ENCODE data around the gene TAL1.

Gene TAL1

DNA sequence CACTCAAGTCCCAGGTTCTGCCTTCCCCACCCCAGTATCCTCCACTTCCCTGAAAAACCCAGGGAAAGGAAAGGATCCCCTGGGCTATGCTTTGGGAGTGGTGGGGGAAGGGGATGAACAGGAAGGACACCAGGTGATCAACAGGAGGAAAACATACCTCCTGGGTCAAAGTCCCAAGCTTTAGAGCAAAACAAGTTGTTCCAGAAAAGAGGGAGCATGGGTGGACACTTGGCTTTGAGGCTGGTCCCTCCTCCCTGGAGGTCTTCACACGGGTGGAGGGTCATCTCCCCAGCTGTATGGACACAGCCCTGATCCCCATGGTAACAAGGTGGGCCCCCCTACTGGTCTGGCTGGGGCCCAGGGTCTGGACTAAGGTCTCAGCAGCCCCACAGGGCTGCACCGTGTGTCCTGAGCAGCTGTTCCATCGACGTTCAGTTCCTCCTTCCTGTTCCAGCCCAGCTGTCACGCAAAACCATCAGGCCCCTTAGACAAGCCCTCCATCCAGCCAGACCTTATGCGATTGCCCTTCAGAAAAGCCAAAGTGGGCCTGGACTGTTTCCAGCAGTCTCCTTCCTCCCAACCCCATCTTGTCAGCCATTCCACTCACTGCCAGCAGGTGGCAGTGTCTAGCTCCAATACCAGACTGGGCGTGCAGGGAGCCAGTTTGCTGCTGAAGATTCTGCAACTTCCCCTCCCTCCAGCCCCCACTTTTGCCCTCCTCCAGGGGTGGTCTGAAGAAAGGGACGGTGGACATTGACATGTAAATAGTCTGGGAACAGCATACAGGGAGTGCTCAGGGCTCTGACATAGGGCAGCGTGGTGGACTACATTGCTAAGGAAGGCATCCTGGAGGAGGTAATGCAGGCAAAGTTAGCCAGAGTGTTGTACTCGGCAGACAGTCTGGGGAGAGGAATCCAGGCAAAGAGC is 39.3 kb downstream of the TAL1 start:
- ATAC-seq = peak; percentile 85
- no peak for TF ChIP-seq GLIS3 (CRISPR knock-in tag; IDR thresholded peaks at IDR 0.05)

DNA sequence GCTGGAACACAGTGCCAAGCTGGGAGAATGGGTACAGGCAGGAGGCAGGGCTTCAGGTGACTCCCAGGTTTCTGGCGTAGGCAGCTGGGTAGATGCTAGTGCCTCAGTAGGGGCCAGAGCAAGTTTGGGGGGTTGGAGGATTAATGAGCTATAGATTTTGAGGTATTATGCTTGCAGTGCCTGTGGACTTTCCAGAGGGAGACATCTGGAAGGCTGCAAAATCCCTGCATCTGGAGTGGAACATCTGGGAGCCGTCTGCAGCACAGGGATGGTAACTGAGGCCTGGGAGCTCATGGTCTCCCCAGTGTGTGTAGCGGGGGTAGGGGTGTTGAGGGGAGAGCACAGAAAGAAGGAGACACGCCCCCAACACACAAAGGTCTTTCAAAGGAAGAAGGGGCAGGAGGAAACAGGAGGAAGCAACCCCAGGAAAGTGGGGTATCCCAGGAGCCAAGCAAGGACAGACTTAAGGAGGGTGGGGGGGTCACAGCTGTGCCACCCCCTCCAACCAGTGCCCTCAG is 40.0 kb downstream of the TAL1 start:
- no peak for ATAC-seq

DNA sequence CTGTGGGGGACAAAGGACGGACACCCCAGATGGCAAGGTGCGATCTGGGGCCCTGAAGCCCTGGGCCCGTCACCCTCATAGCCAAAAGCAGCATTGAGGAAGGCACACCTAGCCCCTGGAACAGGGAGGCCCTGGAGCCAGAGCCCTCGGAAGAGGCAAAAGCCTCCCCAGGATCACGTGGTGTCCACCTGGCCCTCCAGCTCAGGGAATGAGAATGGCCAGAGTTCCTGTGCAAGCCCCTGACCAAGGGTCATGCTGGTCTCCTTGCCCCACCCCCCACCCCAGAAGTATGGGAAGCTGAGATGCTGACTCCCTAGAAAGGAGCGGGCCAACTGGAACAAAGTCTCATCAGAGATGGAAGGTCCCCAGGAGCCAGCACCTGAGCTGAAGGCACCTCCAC is 41.2 kb downstream of the TAL1 start:
- TF ChIP-seq, protein P1, sequence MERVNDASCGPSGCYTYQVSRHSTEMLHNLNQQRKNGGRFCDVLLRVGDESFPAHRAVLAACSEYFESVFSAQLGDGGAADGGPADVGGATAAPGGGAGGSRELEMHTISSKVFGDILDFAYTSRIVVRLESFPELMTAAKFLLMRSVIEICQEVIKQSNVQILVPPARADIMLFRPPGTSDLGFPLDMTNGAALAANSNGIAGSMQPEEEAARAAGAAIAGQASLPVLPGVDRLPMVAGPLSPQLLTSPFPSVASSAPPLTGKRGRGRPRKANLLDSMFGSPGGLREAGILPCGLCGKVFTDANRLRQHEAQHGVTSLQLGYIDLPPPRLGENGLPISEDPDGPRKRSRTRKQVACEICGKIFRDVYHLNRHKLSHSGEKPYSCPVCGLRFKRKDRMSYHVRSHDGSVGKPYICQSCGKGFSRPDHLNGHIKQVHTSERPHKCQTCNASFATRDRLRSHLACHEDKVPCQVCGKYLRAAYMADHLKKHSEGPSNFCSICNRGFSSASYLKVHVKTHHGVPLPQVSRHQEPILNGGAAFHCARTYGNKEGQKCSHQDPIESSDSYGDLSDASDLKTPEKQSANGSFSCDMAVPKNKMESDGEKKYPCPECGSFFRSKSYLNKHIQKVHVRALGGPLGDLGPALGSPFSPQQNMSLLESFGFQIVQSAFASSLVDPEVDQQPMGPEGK (CRISPR knock-in tag; IDR thresholded peaks at IDR 0.05; ENCODE audit: borderline replicate concordance) = no peak
- TF ChIP-seq TCF4 (CRISPR knock-in tag; IDR thresholded peaks at IDR 0.05; ENCODE audit: borderline replicate concordance) (no peak), ISL1 (CRISPR knock-in tag; IDR thresholded peaks at IDR 0.05) (no peak), ZC3H10 (CRISPR knock-in tag; IDR thresholded peaks at IDR 0.05) (no peak), ZNF565 (CRISPR knock-in tag; conservative IDR thresholded peaks at IDR 0.05; ENCODE audit: low read depth) (no peak), CSDC2 (CRISPR knock-in tag; IDR thresholded peaks at IDR 0.05) (no peak), ZNF70 (CRISPR knock-in tag; IDR thresholded peaks at IDR 0.05) (no peak), SNAI2 (CRISPR knock-in tag; IDR thresholded peaks at IDR 0.05) (no peak), TOX (CRISPR knock-in tag; IDR thresholded peaks at IDR 0.05; ENCODE audit: borderline replicate concordance) (no peak), BACH2 (CRISPR knock-in tag; IDR thresholded peaks at IDR 0.05; ENCODE audit: borderline replicate concordance) (no peak), OSR1 (CRISPR knock-in tag; IDR thresholded peaks at IDR 0.05) (no peak), ZFP3 (CRISPR knock-in tag; IDR thresholded peaks at IDR 0.05) (no peak), ARNTL (CRISPR knock-in tag; IDR thresholded peaks at IDR 0.05; ENCODE audit: borderline replicate concordance, low read depth) (no peak)
- TF ChIP-seq, protein P2, sequence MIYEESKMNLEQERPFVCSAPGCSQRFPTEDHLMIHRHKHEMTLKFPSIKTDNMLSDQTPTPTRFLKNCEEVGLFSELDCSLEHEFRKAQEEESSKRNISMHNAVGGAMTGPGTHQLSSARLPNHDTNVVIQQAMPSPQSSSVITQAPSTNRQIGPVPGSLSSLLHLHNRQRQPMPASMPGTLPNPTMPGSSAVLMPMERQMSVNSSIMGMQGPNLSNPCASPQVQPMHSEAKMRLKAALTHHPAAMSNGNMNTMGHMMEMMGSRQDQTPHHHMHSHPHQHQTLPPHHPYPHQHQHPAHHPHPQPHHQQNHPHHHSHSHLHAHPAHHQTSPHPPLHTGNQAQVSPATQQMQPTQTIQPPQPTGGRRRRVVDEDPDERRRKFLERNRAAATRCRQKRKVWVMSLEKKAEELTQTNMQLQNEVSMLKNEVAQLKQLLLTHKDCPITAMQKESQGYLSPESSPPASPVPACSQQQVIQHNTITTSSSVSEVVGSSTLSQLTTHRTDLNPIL (CRISPR knock-in tag; IDR thresholded peaks at IDR 0.05; ENCODE audit: low read depth) = no peak
- TF ChIP-seq, protein P3, sequence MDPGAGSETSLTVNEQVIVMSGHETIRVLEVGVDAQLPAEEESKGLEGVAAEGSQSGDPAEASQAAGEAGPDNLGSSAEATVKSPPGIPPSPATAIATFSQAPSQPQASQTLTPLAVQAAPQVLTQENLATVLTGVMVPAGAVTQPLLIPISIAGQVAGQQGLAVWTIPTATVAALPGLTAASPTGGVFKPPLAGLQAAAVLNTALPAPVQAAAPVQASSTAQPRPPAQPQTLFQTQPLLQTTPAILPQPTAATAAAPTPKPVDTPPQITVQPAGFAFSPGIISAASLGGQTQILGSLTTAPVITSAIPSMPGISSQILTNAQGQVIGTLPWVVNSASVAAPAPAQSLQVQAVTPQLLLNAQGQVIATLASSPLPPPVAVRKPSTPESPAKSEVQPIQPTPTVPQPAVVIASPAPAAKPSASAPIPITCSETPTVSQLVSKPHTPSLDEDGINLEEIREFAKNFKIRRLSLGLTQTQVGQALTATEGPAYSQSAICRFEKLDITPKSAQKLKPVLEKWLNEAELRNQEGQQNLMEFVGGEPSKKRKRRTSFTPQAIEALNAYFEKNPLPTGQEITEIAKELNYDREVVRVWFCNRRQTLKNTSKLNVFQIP (CRISPR knock-in tag; IDR thresholded peaks at IDR 0.05; ENCODE audit: borderline replicate concordance, low read depth) = no peak
- no peak for ATAC-seq

More for the DNA sequence above, 40.0 kb downstream of the TAL1 start:
- TF ChIP-seq ESRRG (CRISPR knock-in tag; IDR thresholded peaks at IDR 0.05) (no peak), ZFP30 (CRISPR knock-in tag; IDR thresholded peaks at IDR 0.05) (no peak), TCF4 (CRISPR knock-in tag; IDR thresholded peaks at IDR 0.05; ENCODE audit: borderline replicate concordance) (no peak), BACH2 (CRISPR knock-in tag; IDR thresholded peaks at IDR 0.05; ENCODE audit: borderline replicate concordance) (no peak), OSR1 (CRISPR knock-in tag; IDR thresholded peaks at IDR 0.05) (no peak), ZFP3 (CRISPR knock-in tag; IDR thresholded peaks at IDR 0.05) (no peak)
- TF ChIP-seq, protein P4, sequence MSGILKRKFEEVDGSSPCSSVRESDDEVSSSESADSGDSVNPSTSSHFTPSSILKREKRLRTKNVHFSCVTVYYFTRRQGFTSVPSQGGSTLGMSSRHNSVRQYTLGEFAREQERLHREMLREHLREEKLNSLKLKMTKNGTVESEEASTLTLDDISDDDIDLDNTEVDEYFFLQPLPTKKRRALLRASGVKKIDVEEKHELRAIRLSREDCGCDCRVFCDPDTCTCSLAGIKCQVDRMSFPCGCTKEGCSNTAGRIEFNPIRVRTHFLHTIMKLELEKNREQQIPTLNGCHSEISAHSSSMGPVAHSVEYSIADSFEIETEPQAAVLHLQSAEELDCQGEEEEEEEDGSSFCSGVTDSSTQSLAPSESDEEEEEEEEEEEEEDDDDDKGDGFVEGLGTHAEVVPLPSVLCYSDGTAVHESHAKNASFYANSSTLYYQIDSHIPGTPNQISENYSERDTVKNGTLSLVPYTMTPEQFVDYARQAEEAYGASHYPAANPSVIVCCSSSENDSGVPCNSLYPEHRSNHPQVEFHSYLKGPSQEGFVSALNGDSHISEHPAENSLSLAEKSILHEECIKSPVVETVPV (CRISPR knock-in tag; IDR thresholded peaks at IDR 0.05) = no peak
- TF ChIP-seq, protein P1 (CRISPR knock-in tag; IDR thresholded peaks at IDR 0.05; ENCODE audit: borderline replicate concordance) = no peak
